ENCODE results near the gene DNTTIP2.
"Not testable (repeated sequence)": the region's sequence is repeated elsewhere in the genome, so short reads cannot be mapped to it uniquely, and the experiment has no call there.

Gene DNTTIP2

DNA sequence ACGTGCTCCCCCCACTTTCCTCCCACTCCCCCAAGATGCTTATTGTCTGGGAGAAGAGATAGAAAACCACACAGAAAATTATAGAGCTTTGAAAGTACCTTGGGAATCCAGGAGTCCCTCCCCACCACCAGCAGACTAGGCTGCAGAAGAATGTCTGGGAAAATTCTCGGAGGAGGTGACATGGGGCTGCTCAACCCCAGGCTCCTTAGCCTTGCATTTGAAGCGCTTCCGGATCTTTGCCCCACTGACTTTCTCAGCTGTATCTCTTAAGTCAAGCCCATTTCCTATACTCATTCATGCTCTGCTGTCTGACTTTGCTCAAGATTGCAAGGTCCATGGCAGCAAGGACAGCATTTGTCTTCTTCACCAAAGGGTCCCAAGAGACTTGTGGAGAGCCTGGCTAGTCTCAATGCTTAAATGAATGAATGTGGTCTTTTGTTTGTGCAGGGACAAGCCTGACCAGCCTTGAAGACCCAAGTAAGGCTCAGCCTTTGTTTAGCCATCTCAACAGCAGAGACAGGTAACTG is 38.0 kb downstream of the DNTTIP2 start:
- DNase-seq, result no peak

DNA sequence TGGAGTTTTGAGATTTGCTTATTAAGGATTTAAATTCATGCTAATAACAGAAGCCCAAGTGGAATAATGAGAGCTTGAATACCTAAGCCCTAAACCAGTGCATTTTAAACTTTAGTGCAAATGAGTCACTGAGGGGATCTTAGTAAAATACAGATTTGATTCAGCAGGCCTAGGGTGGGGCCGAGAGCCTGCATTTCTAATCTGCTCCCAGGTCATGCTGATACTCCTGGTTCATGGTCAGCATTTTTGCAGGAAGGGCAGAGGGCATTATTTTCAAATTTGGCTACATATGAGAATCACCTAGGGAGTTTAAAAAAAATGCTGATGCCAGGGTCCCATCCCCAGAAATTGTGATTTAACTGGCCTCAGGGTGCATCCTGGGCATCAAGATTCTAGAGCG is 39.3 kb downstream of the DNTTIP2 start:
- no peak for DNase-seq

DNA sequence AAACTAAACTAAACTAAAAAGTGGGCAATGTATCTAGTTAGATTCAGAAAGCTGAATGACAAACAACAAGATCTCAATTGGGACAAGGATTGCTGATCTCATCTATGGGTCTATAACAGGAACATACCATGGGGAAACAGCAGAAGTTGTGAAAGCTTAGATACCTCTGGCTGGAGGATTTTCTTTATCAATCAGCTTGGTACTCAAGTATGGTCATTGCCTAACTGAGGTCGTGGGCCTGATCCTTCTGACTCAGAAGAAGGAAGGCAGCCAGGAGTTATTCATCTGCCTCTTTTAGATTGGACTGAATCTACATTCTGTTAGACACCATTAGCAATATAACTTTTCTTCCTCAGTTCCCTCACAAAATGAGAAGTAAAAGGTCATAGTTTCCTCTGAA is 39.7 kb downstream of the DNTTIP2 start:
- no peak for DNase-seq

DNA sequence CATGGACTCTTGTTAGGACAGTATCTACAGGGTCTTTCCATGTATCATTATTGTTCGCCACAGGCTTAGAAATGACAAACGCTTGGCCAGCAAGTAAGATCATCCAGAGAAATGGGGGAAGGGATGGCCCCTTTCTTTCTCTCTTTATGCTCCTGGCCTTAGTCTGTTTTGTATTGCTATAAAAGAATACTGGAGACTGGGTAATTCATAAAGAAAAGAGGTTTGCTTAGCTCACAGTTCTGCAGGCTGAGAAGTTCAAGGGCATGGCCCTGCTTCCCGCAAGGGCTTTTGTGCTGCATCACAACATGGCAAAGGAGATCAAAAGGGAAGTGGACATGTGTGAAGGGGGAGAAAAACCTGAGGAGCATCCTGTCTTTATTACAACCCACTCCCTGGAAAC is 41.0 kb downstream of the DNTTIP2 start:
- DNase-seq, result no peak

DNA sequence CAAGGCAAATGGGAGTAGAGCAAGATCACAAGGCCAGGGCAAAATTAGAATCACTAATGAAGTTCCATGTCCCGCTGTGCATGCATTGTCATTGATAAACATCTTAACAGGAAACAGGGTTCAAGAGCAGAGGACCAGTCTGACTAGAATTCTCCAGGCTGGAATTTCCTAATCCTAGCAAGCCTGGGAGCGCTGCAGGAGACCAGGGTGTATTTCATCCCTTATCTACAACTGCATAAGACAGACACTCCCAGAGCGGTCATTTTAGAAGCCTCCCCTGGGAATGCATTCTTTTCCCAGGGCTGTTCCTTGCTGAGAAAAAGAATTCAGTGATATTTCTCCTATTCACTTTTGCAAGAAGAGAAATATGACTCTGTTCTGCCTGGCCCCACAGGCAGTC is 45.7 kb downstream of the DNTTIP2 start:
- not testable (repeated sequence) for DNase-seq

DNA sequence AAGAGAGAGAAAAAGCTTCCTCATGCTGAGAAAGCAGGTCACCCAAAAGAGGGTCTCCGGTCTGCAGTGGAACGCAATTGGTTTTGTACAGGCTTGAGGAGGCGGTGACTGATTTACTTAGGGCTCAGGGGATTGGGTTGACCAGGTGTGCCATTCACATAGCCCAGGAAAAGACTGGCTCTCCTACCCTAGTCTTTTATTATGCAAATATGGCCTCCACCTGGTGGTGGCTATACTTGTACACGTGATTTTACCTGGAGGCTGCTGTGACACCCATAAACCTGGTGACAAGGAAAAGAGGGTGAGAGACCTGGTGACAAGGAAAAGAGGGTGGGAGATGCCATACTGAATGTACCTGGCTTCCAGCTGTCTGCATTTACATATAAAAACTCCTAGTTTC is 49.9 kb downstream of the DNTTIP2 start:
- DNase-seq, result no peak

DNA sequence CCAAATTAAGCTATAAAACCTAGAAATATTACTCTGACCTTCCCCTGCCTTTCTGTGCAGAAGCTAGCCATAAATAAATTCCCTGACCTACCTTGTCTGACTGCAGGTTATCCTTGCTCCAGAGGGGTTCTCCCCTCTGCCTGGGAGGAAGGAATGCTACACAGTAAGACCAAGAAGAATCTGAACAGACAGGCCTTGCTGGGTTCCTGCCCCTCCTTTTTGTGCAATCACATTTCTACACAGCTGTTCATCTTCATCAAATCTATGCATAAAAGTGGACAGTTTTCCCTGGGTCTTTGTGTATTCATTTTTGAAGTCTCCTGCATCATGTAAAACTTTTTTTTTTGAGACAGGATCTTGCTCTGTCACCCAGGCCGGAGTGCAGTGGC is 50.6 kb downstream of the DNTTIP2 start:
- DNase-seq, result no peak

DNA sequence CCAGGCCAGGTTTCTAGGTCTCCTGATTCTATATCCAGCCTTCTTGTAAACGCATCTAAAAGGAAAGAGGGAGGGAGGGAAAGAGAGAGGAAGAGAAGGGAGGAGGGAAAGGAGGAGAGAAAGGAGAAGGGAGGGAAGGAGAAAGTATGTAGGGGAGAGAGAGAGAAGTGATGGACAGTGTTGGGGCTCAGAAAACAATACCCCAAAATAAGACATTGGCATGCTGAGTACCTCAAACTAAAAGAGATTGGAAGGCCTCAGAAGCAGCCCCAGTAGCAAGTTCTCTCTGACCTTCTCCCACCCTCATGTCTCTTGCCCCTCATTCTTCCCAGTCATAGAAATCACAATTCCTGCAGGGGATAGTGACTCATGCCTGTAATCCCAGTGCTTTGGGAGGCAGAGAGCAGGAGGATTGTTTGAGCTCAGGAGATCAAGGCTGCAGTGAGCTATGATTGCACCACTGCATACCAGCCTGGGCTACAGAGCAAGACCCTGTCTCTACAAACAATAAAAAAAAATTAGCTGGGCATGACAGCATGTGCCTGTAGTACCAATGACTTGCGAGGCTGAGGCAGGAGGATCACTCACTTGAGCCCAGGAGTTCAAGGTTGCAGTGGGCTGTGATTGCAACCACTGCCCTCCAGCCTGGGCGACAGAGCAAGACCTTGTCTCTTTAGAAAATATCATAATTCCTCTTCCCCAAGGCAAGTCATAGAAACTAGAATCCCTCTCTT is 51.2 kb downstream of the DNTTIP2 start:
- DNase-seq, result no peak

DNA sequence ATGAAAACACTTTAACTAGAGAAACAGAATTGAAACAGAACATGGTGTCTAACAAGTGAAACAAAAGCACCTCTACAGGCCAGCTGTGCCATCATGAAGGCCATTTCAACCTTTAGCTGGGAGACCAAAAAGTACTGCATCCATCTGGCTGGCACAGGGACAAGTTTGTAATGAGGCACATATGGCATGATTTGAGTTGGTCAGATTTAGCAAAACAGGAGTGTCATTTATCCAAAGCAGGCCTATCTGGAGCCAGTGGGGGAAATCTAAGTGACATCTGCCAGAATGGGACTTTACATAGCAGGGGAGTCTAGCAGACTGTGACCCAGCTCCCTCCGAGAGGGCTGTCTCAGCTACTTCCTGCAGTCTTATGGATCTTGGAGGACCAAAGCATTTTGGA is 51.9 kb downstream of the DNTTIP2 start:
- DNase-seq, result no peak

DNA sequence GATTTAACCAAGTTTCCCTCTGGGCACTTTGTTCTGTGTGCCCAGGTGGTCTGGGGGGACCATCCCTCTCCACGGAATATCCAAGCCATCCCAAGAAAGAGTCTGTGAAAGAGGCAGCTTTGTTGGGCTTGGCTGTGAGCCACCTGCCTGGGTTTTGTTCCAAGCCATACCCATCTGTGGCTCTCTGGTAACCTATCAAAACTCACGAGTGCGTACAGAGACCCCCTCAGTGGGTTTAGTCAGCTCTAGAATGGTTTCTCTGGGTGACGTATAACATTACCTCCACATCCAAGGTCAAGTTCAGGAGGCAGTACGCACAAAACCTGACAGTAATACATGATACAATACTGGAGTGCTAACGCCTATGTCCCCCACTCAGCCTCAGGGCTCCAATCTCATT is 54.2 kb downstream of the DNTTIP2 start:
- no peak for DNase-seq

DNA sequence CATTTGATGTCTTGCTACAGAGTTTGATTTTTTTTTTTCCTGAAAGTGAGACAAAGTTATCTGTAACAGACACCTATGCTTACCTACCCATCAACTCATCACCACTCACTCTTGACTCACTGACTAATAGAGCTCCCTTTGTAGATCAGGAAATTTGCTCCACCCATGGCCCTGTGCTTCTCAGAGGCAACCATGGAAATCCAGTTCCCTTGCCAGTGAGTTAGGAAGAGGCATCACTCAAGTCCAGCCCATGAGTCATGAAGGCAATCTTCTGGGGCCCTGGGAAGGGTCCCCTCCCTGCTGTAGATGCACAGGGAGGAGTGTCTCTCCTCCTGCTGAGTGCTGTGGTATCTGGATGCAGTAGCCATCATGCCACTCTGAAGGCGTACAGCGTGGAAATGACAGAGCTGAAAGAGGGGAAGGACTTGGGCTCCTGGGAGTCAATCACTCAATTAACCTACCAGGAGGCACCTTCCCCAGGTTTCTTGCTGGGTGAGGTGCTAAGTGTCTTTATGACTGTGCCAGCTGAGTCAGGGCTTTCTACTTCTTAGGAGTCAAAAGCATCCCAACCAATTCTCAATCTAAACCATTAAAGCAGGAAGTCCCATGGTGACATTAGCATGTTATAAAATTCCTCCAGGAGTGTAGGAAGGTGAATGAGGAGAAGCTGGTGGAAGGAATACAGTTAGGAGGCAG is 56.1 kb downstream of the DNTTIP2 start:
- DNase-seq, result no peak

DNA sequence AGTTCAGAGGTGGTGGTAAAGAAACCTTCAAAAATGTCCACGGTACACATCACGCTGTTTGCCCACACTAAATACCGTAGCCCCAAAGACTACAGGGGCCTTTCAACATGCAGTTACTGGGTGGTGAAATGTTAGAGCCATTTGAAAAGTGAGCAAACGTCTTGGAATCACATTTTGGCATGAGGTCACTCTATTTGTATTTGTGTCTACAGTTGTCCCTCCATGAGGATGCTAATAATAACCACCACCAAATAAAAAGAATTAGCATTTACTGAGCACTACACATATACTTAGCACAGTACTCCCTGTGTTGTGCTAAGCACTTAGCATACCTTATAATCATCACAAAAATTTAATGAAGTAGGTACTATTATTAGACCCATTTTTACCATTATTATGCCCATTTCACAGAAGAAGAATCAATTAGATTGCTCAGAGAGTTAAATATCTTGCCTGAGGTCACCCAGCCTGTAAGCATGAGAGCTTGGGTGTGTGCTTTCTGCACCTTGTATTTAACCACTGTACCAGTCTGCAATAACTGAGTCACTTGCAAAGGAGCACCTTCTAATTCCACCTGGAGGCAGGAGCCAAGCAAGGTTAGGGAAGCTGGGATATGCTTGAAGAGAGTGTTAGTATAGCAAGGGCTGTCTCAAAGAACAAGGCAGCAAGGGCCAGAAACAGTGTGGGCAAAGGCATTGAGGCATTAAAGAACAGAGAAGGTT is 57.4 kb downstream of the DNTTIP2 start:
- no peak for DNase-seq

DNA sequence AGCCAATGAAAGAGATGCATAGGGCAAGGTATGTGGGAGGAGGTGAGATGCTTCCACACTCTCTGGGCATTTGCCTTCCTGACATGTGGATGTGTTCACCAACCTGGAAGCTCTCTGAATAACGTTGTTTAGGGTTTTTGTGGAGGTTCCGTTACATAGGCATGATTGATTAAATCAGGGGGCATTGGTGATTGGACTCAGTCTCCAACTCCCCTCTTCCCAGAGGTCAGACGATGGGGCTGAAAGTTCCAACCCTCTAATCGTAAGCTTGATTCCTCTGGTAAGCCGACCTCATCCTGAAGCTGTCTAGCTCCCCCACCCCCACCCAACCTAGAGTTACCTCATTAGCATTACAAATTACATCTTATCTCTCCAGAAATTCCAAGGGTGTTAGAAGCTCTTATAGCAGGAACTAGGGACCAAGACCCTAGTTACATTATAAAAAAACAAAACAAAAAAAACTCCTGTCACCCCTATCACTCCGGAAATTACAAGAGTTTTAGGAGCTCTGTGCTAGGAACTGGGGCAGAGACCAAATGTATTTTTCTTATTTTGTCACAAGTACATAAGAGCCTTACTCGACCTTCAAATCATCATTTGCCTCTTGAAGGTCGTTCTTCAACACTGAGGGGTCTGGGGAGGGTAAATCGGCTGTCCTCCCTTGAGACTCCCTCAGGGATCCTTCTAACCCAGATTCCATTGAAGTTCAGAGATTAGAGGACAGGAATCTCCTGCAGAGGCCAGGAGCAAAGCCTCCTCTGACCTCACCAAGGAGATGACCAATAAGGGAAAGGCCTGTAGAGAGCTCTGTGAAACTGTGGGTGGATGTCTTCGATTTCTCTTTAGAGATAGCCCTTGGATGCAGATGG is 58.2 kb downstream of the DNTTIP2 start:
- DNase-seq, result no peak

DNA sequence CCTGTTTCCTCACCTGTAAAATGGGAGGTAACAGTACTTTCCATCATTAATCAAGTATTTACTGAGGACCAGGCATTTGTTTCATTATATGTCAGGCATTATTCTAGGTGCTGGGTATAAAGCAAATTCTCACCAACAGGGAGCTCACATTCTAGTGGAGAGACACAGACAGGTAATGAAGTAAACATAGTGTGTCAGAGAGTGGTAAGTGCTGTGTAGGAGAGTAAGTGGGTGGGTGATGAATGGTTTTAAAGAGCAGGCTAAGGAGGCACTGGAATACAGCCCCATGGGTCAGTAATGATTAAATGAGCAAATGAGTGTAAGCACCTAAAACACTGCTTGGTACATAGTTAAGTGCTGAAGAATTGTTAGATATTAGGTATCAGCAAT is 60.4 kb downstream of the DNTTIP2 start:
- no peak for DNase-seq

DNA sequence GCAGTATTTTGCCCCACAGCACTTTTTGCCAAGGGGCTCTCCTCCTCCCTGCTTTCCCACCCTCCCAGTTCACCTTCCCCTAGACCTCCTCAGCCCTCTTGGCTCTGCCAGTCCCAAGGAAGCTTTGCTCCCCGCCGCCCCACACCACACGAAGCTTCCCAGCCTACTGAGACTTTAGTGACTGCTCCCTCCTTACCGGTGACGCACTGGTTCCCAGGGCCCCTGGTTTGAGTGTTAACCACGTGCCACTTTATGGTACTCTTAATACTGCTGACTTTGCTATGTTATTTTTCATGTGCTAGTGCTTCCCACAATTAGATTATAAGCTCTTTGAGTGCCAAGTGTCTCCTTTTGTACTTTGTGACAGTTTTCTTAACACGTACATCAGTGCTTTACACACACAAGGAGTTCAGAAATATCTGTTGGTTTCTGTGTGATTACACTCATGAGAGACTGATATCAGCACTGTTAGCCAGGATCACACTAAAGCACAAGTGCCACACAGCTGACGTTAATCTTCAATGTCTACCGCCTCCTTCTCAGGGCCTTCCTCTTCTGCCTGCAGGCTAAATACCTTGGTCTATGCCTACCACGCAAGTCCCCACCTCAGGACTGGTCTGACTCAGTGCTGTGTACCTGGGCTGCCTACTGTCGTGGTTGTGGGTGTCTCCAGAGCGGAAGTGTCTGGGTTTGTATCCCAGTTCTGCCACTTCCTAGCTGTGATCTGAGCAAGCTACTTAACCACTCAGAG is 61.0 kb downstream of the DNTTIP2 start:
- no peak for DNase-seq

DNA sequence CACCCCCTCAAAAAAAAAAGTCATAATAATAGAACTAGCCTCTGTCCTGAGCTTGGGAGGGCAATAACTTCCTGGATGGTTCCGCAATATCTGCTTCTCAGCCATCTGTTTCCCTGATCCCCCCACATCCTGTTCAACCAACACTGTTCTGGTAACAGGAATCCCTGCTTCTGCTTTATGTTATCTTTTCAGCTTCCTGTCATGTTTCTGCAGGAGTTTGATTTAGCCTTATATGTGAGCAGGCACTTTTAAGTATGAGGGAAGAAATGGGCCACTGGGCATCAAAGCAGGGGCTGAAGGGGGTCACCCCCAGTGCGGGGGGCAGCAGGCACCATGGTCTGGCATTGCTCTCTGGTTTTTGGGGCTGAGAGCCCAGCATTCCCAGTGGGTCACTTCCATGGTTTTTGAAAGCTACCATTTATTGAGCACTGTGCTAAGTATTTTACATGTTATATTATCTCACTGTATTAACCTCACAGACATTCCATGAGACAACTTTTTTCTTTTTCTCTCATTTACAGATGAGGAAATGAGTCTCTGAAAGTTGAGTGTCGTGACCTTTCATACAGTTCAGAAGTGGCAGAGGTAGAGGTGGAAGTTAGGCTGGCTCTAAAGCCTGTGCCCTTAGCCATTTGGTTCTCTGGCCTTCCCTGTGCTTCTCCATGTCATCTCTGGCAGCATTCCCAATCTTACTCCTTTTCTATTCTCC is 61.9 kb downstream of the DNTTIP2 start:
- DNase-seq, result no peak
